GM12874 (cell line): ENCODE measurements around the gene CPA2.

Experiments used
- CTCF ChIP-seq: IDR thresholded peaks from 2 replicates; pipeline ENCODE4 v1.5.1; 2011; ENCODE audit warnings: low read depth, mild to moderate bottlenecking, control low read depth, low read length, moderate library complexity; ENCODE audit not compliant: insufficient read depth

CPA2 gene

GRCh38 chr7:130275826-130276297, 9.2 kb downstream of the CPA2 start:
- TF ChIP-seq CTCF: no peak

- TF ChIP-seq CTCF: no peak
Observed at GRCh38 chr7:130276796-130277762, 10.4 kb downstream of the CPA2 start.

GRCh38 chr7:130277763-130278643, 11.3 kb downstream of the CPA2 start:
- TF ChIP-seq CTCF: no peak

GRCh38 chr7:130278860-130279259, 12.2 kb downstream of the CPA2 start:
- TF ChIP-seq CTCF: no peak

GRCh38 chr7:130279286-130279685, 12.6 kb downstream of the CPA2 start:
- TF ChIP-seq CTCF: no peak

- no peak for TF ChIP-seq CTCF
Observed at GRCh38 chr7:130279906-130280305, 13.2 kb downstream of the CPA2 start.

- no peak for TF ChIP-seq CTCF
Observed at GRCh38 chr7:130281260-130281659, 14.6 kb downstream of the CPA2 start.
